H9 (cell line): Measurements from ENCODE around the gene PNLDC1. TPM values are rescaled to one million over a fixed set of nuclear protein-coding genes. Genes with fewer than 3 reads are reported as not detected.
A peak's percentile ranks its signal among the peaks of the same experiment; 100 is the strongest.

Experiments
- DNase-seq: peaks from one replicate; pipeline ENCODE4 v3.0.0-alpha.2; 2017
- H2AFZ ChIP-seq: one replicate; pipeline ENCODE4 v1.6.1; 2013; ENCODE audit warnings: mild to moderate bottlenecking, low read length, control low read depth, moderate library complexity
- H2AK5ac ChIP-seq: 2 replicates; pipeline ENCODE4 v1.6.1; 2013; ENCODE audit warnings: low read length, control low read depth, mixed read lengths; ENCODE audit not compliant: insufficient read length
- H2BK120ac ChIP-seq: one replicate; pipeline ENCODE4 v1.6.1; 2013; ENCODE audit warnings: low read depth, mild to moderate bottlenecking, low read length, control low read depth, inconsistent platforms; ENCODE audit not compliant: poor library complexity, severe bottlenecking
- H2BK12ac ChIP-seq: 2 replicates; pipeline ENCODE4 v1.6.1; 2013; ENCODE audit warnings: low read length, control low read depth, mixed read lengths, low read depth; ENCODE audit not compliant: insufficient read length
- H2BK15ac ChIP-seq: 2 replicates; pipeline ENCODE4 v1.6.1; 2013; ENCODE audit warnings: low read depth, low read length, control low read depth
- H2BK20ac ChIP-seq: one replicate; pipeline ENCODE4 v1.6.1; 2013; ENCODE audit warnings: low read depth, mild to moderate bottlenecking, low read length, control low read depth, inconsistent platforms; ENCODE audit not compliant: poor library complexity, severe bottlenecking
- H2BK5ac ChIP-seq: 2 replicates; pipeline ENCODE4 v1.6.1; 2013; ENCODE audit warnings: low read length, control low read depth, mixed read lengths; ENCODE audit not compliant: insufficient read length
- H3K14ac ChIP-seq: 2 replicates; pipeline ENCODE4 v1.6.1; 2013; ENCODE audit warnings: low read length, control low read depth; ENCODE audit not compliant: insufficient read depth
- H3K18ac ChIP-seq: 2 replicates; pipeline ENCODE4 v1.6.1; 2013; ENCODE audit warnings: low read depth, mild to moderate bottlenecking, mixed read lengths, low read length, control low read depth; ENCODE audit not compliant: insufficient read length
- H3K23ac ChIP-seq: 2 replicates; pipeline ENCODE4 v1.6.1; 2013; ENCODE audit warnings: low read length, control low read depth, mixed read lengths, low read depth; ENCODE audit not compliant: insufficient read length
- H3K23me2 ChIP-seq: 2 replicates; pipeline ENCODE4 v1.6.1; 2013; ENCODE audit warnings: low read depth, mild to moderate bottlenecking, mixed read lengths, low read length, control low read depth; ENCODE audit not compliant: insufficient read length, poor library complexity, severe bottlenecking
- H3K27ac ChIP-seq: 2 replicates; pipeline ENCODE4 v1.5.1; 2013; ENCODE audit warnings: low read length, control low read depth, mixed read lengths, low read depth; ENCODE audit not compliant: insufficient read length
- H3K27me3 ChIP-seq: 2 replicates; pipeline ENCODE4 v1.6.1; 2013; ENCODE audit warnings: low read length, control low read depth, inconsistent platforms; ENCODE audit not compliant: insufficient read depth
- H3K4ac ChIP-seq: 2 replicates; pipeline ENCODE4 v1.6.1; 2013; ENCODE audit warnings: low read depth, mild to moderate bottlenecking, control low read depth, inconsistent platforms, low read length, moderate library complexity
- H3K4me1 ChIP-seq: 2 replicates; pipeline ENCODE4 v1.6.1; 2013; ENCODE audit warnings: low read length, control low read depth, inconsistent platforms; ENCODE audit not compliant: insufficient read depth
- H3K4me2 ChIP-seq: 2 replicates; pipeline ENCODE4 v1.6.1; 2013; ENCODE audit warnings: low read length, control low read depth, mixed read lengths; ENCODE audit not compliant: insufficient read length, insufficient read depth
- H3K56ac ChIP-seq: 2 replicates; pipeline ENCODE4 v1.6.1; 2013; ENCODE audit warnings: low read depth, mild to moderate bottlenecking, mixed read lengths, low read length, control low read depth; ENCODE audit not compliant: insufficient read length
- H3K79me1 ChIP-seq: 2 replicates; pipeline ENCODE4 v1.6.1; 2013; ENCODE audit warnings: low read depth, mild to moderate bottlenecking, moderate library complexity, low read length, control low read depth, inconsistent platforms; ENCODE audit not compliant: insufficient read depth, poor library complexity, severe bottlenecking
- H3K79me2 ChIP-seq: 2 replicates; pipeline ENCODE4 v1.6.1; 2013; ENCODE audit warnings: low read length, control low read depth, inconsistent platforms; ENCODE audit not compliant: insufficient read depth
- H3K9ac ChIP-seq: 2 replicates; pipeline ENCODE4 v1.6.1; 2013; ENCODE audit warnings: low read length, control low read depth, mixed read lengths; ENCODE audit not compliant: insufficient read length; ENCODE audit errors: extremely low read depth
- H3K9me3 ChIP-seq: one replicate; pipeline ENCODE4 v1.6.1; 2013; ENCODE audit warnings: low read depth, low read length, inconsistent platforms; ENCODE audit not compliant: control insufficient read depth
- H3T11ph ChIP-seq: one replicate; pipeline ENCODE4 v1.6.1; 2013; ENCODE audit warnings: mild to moderate bottlenecking, low read length, control low read depth, inconsistent platforms
- H4K20me1 ChIP-seq: one replicate; pipeline ENCODE4 v1.6.1; 2013; ENCODE audit not compliant: control insufficient read depth, insufficient read length, insufficient read depth
- H4K5ac ChIP-seq: 2 replicates; pipeline ENCODE4 v1.6.1; 2013; ENCODE audit warnings: low read depth, mild to moderate bottlenecking, mixed read lengths, low read length, control low read depth; ENCODE audit not compliant: insufficient read length
- H4K8ac ChIP-seq: replicated peaks from 2 replicates; pipeline ENCODE4 v1.6.1; 2013; ENCODE audit warnings: low read length, control low read depth, mixed read lengths, low read depth; ENCODE audit not compliant: insufficient read length
- H4K91ac ChIP-seq: 2 replicates; pipeline ENCODE4 v1.6.1; 2013; ENCODE audit warnings: low read depth, mild to moderate bottlenecking, moderate library complexity, mixed read lengths, low read length, control low read depth; ENCODE audit not compliant: insufficient read length
- H3K27ac Mint-ChIP-seq, 3 experiments: 2 replicates in 2 of 3; 3 replicates in 1 of 3; pipeline ENCODE4 v1.8.0; 2020 to 2021; ENCODE audit warnings: mixed read lengths in 3 of 3, mild to moderate bottlenecking in 1 of 3, moderate library complexity in 1 of 3
- H3K27me3 Mint-ChIP-seq: 2 replicates; pipeline ENCODE4 v1.8.0; 2021; ENCODE audit warnings: low read depth, mild to moderate bottlenecking, moderate library complexity, mixed read lengths
- H3K36me3 Mint-ChIP-seq, 3 experiments: 2 replicates in 2 of 3; 3 replicates in 1 of 3; pipeline ENCODE4 v1.8.0; 2020 to 2021; ENCODE audit warnings: low read depth in 3 of 3, mixed read lengths in 3 of 3; ENCODE audit not compliant: insufficient read depth in 1 of 3
- H3K4me1 Mint-ChIP-seq, 2 experiments: 2 replicates each; pipeline ENCODE4 v1.8.0; 2020; ENCODE audit warnings: mixed read lengths in 2 of 2
- H3K4me3 Mint-ChIP-seq, 2 experiments: 2 replicates in 1 of 2; 3 replicates in 1 of 2; pipeline ENCODE4 v1.8.0; 2020 to 2021; ENCODE audit warnings: mild to moderate bottlenecking in 2 of 2, mixed read lengths in 2 of 2, moderate library complexity in 1 of 2
- H3K9me3 Mint-ChIP-seq, 2 experiments: 2 replicates in 1 of 2; 3 replicates in 1 of 2; pipeline ENCODE4 v1.8.0; 2020; ENCODE audit warnings: mild to moderate bottlenecking in 2 of 2, mixed read lengths in 2 of 2, moderate library complexity in 1 of 2
- CTCF ChIP-seq: fragments of 200-600 bp; sonication (generic); conservative IDR thresholded peaks from 3 replicates; pipeline ENCODE4 v1.8.0; 2021; ENCODE audit warnings: antibody characterized with exemption, mild to moderate bottlenecking
- WGBS: extraction: QIAGEN DNeasy Blood & Tissue Kit; methylation state at CpG from one replicate; pipeline ENCODE4 v1.1.7; 2013; ENCODE audit warnings: missing lambda C conversion rate, low lambda C conversion rate, mixed read lengths; ENCODE audit not compliant: insufficient read length; ENCODE audit errors: extremely low coverage; 5-methylcytosine and 5-hydroxymethylcytosine counted together
- total RNA-seq: library from RNA; stranded (reverse); gene quantifications from 2 replicates; pipeline ENCODE4 v1.2.1, GENCODE V29; 2021

Gene PNLDC1
- total RNA-seq, 1 experiment from 2014 or later = not detected

GRCh38 chr6:159754401-159754800 is 45.7 kb upstream of the PNLDC1 start:
- DNase-seq = no peak
- H3K18ac ChIP-seq = no peak overlapping the region
- TF ChIP-seq CTCF = no peak
- H3K27ac ChIP-seq = no peak overlapping the region
- no peak overlapping the region for H2BK15ac ChIP-seq
- no peak overlapping the region for H3K4me2 ChIP-seq
- H3K79me1 ChIP-seq = no peaks in the 10 kb centered on the region
- no CpG with 5 or more reads among the region's 2 CpGs for WGBS
- no peaks in the 10 kb centered on the region for H3K23me2 ChIP-seq
- no peak overlapping the region for H4K8ac ChIP-seq
- no peaks in the 10 kb centered on the region for H3K9me3 ChIP-seq
- H2BK120ac ChIP-seq = no peak overlapping the region
- no peaks in the 10 kb centered on the region for H3K79me2 ChIP-seq
- H4K20me1 ChIP-seq = no peaks in the 10 kb centered on the region
- H3K56ac ChIP-seq = no peak overlapping the region
- no peak overlapping the region for H4K5ac ChIP-seq
- no peaks in the 10 kb centered on the region for H3K4me1 ChIP-seq
- no peaks in the 10 kb centered on the region for H3K27me3 ChIP-seq
- Mint-ChIP-seq H3K9me3 (no peaks in the 10 kb centered on the region), H3K27ac (peak overlapping the region in 1 of 3 experiments; percentile 70; a peak in 1 of 7 replicates), H3K4me1 (peaks cover 5 to 9% of the 10 kb centered on the region in 2 experiments), H3K27me3 (no peaks in the 10 kb centered on the region), H3K4me3 (no peak overlapping the region), H3K36me3 (peaks cover 45 to 87% (median 81%) of the 10 kb centered on the region in 3 experiments)
- no peak overlapping the region for H2AK5ac ChIP-seq
- no peak overlapping the region for H2BK5ac ChIP-seq
- H3T11ph ChIP-seq = no peak overlapping the region
- no peak overlapping the region for H2AFZ ChIP-seq
- no peak overlapping the region for H4K91ac ChIP-seq
- H3K14ac ChIP-seq = no peak overlapping the region
- no peak overlapping the region for H3K23ac ChIP-seq
- no peak overlapping the region for H3K9ac ChIP-seq
- no peak overlapping the region for H2BK20ac ChIP-seq
- no peak overlapping the region for H2BK12ac ChIP-seq
- no peak overlapping the region for H3K4ac ChIP-seq
